GM18951 (cell line): ENCODE data around the gene BEX1.
"Not testable (repeated sequence)": the region's sequence is repeated elsewhere in the genome, so short reads cannot be mapped to it uniquely, and the experiment has no call there.

ENCODE experiments used
- POLR2A ChIP-seq: IDR thresholded peaks from 4 replicates; pipeline ENCODE4 v1.6.1; 2011; ENCODE audit warnings: mild to moderate bottlenecking; ENCODE audit not compliant: insufficient read length, insufficient read depth; ENCODE audit errors: extremely low read depth
- in situ Hi-C: fragments of 300-500 bp; cut with MboI; formaldehyde crosslinking; loops from one replicate; pipeline ENCODE4 v1.12.0; 2022; ENCODE audit warnings: low sequenced_read_pairs, mixed read lengths, inconsistent platforms; ENCODE audit not compliant: unreplicated experiment

Gene BEX1

GRCh38 chrX:103061486-103061885, 2.5 kb downstream of the BEX1 start:
- TF ChIP-seq POLR2A = no peak
- in situ Hi-C loops = no loop called here

GRCh38 chrX:103056902-103057301, 7.1 kb downstream of the BEX1 start:
- no peak for TF ChIP-seq POLR2A
- in situ Hi-C loops = no loop called here

- in situ Hi-C loops = no loop called here
- no peak for TF ChIP-seq POLR2A
These were observed 11.3 kb downstream of the BEX1 start for GRCh38 chrX:103052625-103053024.

GRCh38 chrX:103051260-103051789, 12.6 kb downstream of the BEX1 start:
- in situ Hi-C loops = no loop called here
- no peak for TF ChIP-seq POLR2A

GRCh38 chrX:103033371-103033770, 30.6 kb downstream of the BEX1 start:
- in situ Hi-C loops = not testable (repeated sequence)

- in situ Hi-C loops = no loop called here
- no peak for TF ChIP-seq POLR2A
These were observed 46.4 kb downstream of the BEX1 start for GRCh38 chrX:103017542-103017941.

- TF ChIP-seq POLR2A = no peak
- in situ Hi-C loops = no loop called here
These were observed 51.0 kb downstream of the BEX1 start for GRCh38 chrX:103012945-103013344.
